PC-9 (cell line): ENCODE measurements around the gene OR7E24. TPM values are rescaled to one million over a fixed set of nuclear protein-coding genes. Genes with fewer than 3 reads are reported as not detected.

Experiments used
- BruUV-seq: library from RNA; stranded (reverse); fragments of 400-500 nt; replicated peaks from 2 replicates; lab custom pipeline; 2021; lab: Mats Ljungman, UMichigan
- CTCF ChIA-PET: fragments of 300-600 bp; sonication (Branson Sonifier 250); formaldehyde crosslinking; loops from one replicate; lab custom pipeline; 2022; ENCODE audit warnings: antibody characterized with exemption; lab: Charles Lee
- POLR2A ChIA-PET: fragments of 300-600 bp; sonication (Branson Sonifier 250); formaldehyde crosslinking; loops from one replicate; lab custom pipeline; 2022; ENCODE audit warnings: antibody characterized with exemption; ENCODE audit not compliant: unreplicated experiment; lab: Charles Lee
- DNase-seq, 2 experiments: peaks; one replicate each; pipeline versions ENCODE4 v3.0.0 to v3.0.0-alpha.2; 2015 to 2022; ENCODE audit warnings: mixed read lengths in 1 of 2
- H2AFZ ChIP-seq: fragments of 200-600 bp; sonication (generic); 2 replicates; pipeline ENCODE4 v1.8.1; 2017; ENCODE audit warnings: antibody characterized with exemption
- H3F3A ChIP-seq: fragments of 200-600 bp; sonication (generic); 2 replicates; pipeline ENCODE4 v1.8.1; 2017; ENCODE audit warnings: antibody characterized with exemption, mild to moderate bottlenecking, low read depth; ENCODE audit not compliant: insufficient read depth
- H3K27ac ChIP-seq: fragments of 200-600 bp; sonication (generic); 2 replicates; pipeline ENCODE4 v1.6.1; 2016; ENCODE audit warnings: mixed run types
- H3K27me3 ChIP-seq: fragments of 200-600 bp; sonication (generic); 2 replicates; pipeline ENCODE4 v1.6.1; 2016; ENCODE audit warnings: low read depth, mixed run types; ENCODE audit not compliant: insufficient read depth
- H3K36me3 ChIP-seq: fragments of 200-600 bp; sonication (generic); 2 replicates; pipeline ENCODE4 v1.6.1; 2016; ENCODE audit warnings: low read depth, mixed run types
- H3K4me1 ChIP-seq: fragments of 200-600 bp; sonication (generic); replicated peaks from 2 replicates; pipeline ENCODE4 v1.6.1; 2016; ENCODE audit warnings: mixed run types; ENCODE audit not compliant: insufficient read depth
- H3K4me2 ChIP-seq: fragments of 200-600 bp; sonication (generic); 2 replicates; pipeline ENCODE4 v1.6.1; 2017; ENCODE audit warnings: mixed run types
- H3K4me3 ChIP-seq: fragments of 200-600 bp; sonication (generic); 2 replicates; pipeline ENCODE4 v1.6.1; 2016; ENCODE audit warnings: mixed run types
- H3K79me2 ChIP-seq: fragments of 200-600 bp; sonication (generic); 2 replicates; pipeline ENCODE4 v1.6.1; 2017; ENCODE audit warnings: low read depth, mixed run types
- H3K9me2 ChIP-seq: fragments of 200-600 bp; sonication (generic); 2 replicates; pipeline ENCODE4 v1.8.1; 2017; ENCODE audit warnings: mild to moderate bottlenecking; ENCODE audit not compliant: insufficient read depth
- H3K9me3 ChIP-seq: fragments of 200-600 bp; sonication (generic); 2 replicates; pipeline ENCODE4 v1.8.1; 2016; ENCODE audit warnings: low read depth; ENCODE audit not compliant: insufficient read depth
- H4K20me1 ChIP-seq: fragments of 200-600 bp; sonication (generic); 2 replicates; pipeline ENCODE4 v1.8.1; 2017; ENCODE audit not compliant: insufficient read depth
- EZH2 ChIP-seq: fragments of 200-600 bp; sonication (generic); IDR thresholded peaks from 2 replicates; pipeline ENCODE4 v1.8.0; 2017; ENCODE audit warnings: antibody characterized with exemption, low read depth
- intact Hi-C: fragments of 100-400 bp; cut with micrococcal nuclease; formaldehyde crosslinking; loops from one replicate; pipeline ENCODE4 v1.10.0; 2022; ENCODE audit not compliant: unreplicated experiment
- total RNA-seq: library from RNA; stranded (reverse); gene quantifications from 2 replicates; pipeline ENCODE4 v1.2.3, GENCODE V29; 2021
- TF ChIP-seq, protein P1 (sequence below): fragments of 200-600 bp; sonication (generic); conservative IDR thresholded peaks from 2 replicates; pipeline ENCODE4 v1.6.1; 2017; ENCODE audit warnings: mixed run types, antibody characterized with exemption, mild to moderate bottlenecking, moderate library complexity

OR7E24 gene
- total RNA-seq, 1 experiment from 2014 or later, result not detected

DNA sequence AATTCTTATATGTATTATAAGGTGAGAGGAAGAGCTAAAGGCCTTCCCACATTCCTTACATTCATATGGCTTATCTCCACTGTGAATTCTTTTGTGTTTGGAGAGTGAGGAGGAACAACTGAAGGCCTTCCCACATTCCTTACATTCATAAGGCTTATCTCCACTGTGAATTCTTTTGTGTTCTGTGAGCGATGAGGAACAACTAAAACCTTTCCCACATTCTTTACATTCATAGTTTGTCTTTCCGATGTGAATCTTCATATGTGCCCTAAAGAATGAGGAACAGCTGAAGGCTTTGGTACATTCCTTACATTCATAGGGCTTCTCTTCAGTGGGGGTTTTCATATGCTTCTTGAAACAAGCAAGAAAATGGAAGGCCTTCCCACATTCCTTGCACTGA lies 45.6 kb downstream of the OR7E24 start:
- no peaks in the 10 kb centered on the region for H3K79me2 ChIP-seq
- peaks cover 56% of the 10 kb centered on the region for H3K9me3 ChIP-seq
- H3K4me2 ChIP-seq, result no peak overlapping the region
- ChIA-PET POLR2A (no interaction called here), CTCF (interaction anchor here (0.5 kb wide), 1 partner anchor 1323 kb away, joined by 15 read pairs; no protein-coding TSS in a partner anchor)
- H4K20me1 ChIP-seq, result no peaks in the 10 kb centered on the region
- no peak for DNase-seq
- no peaks in the 10 kb centered on the region for H3K4me1 ChIP-seq
- intact Hi-C loops, result no loop called here
- no peak overlapping the region for H2AFZ ChIP-seq
- no peaks in the 10 kb centered on the region for H3F3A ChIP-seq
- no peaks in the 10 kb centered on the region for H3K9me2 ChIP-seq
- H3K27ac ChIP-seq, result no peak overlapping the region
- BruUV-seq, result no TSS peak
- TF ChIP-seq, protein P1, sequence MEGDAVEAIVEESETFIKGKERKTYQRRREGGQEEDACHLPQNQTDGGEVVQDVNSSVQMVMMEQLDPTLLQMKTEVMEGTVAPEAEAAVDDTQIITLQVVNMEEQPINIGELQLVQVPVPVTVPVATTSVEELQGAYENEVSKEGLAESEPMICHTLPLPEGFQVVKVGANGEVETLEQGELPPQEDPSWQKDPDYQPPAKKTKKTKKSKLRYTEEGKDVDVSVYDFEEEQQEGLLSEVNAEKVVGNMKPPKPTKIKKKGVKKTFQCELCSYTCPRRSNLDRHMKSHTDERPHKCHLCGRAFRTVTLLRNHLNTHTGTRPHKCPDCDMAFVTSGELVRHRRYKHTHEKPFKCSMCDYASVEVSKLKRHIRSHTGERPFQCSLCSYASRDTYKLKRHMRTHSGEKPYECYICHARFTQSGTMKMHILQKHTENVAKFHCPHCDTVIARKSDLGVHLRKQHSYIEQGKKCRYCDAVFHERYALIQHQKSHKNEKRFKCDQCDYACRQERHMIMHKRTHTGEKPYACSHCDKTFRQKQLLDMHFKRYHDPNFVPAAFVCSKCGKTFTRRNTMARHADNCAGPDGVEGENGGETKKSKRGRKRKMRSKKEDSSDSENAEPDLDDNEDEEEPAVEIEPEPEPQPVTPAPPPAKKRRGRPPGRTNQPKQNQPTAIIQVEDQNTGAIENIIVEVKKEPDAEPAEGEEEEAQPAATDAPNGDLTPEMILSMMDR, result no peak
- TF ChIP-seq EZH2, result no peak
- no peak overlapping the region for H3K4me3 ChIP-seq
- H3K27me3 ChIP-seq, result no peaks in the 10 kb centered on the region
- peaks cover 15% of the 10 kb centered on the region for H3K36me3 ChIP-seq

Other genes with a start within 250 kb of the OR7E24 start
- 75.0 and 85.0 TPM in 2 replicates for gene MUC16, start 240.5 kb upstream of the OR7E24 start, total RNA-seq
- gene OR1M1, start 163.9 kb upstream of the OR7E24 start, total RNA-seq, result not detected in 2 replicates
- not detected in 2 replicates for gene OR7G2, start 143.5 kb upstream of the OR7E24 start, total RNA-seq
- not detected in 2 replicates for gene OR7G1, start 135.2 kb upstream of the OR7E24 start, total RNA-seq
- not detected in 2 replicates for gene OR7G3, start 124.0 kb upstream of the OR7E24 start, total RNA-seq
- 25.5 and 28.2 TPM in 2 replicates for gene ZNF317, start 110.5 kb upstream of the OR7E24 start, total RNA-seq
- not detected in 2 replicates for gene OR7D2, start 72.0 kb upstream of the OR7E24 start, total RNA-seq
- not detected in 2 replicates for gene OR7D4, start 31.3 kb upstream of the OR7E24 start, total RNA-seq
- gene ZNF699, start 58.9 kb downstream of the OR7E24 start, total RNA-seq, result 2.2 and 2.6 TPM in 2 replicates
- gene ZNF559, start 73.2 kb downstream of the OR7E24 start, total RNA-seq, result 10.5 and 12.5 TPM in 2 replicates
- gene ZNF177, start 112.1 kb downstream of the OR7E24 start, total RNA-seq, result 0.38 and 0.55 TPM in 2 replicates
- gene ZNF266, start 184.6 kb downstream of the OR7E24 start, total RNA-seq, result 13.8 and 14.9 TPM in 2 replicates
- 2.4 and 2.7 TPM in 2 replicates for gene ZNF560, start 247.7 kb downstream of the OR7E24 start, total RNA-seq